ENCODE measurements around the gene ZNF319.

ZNF319 gene

DNA sequence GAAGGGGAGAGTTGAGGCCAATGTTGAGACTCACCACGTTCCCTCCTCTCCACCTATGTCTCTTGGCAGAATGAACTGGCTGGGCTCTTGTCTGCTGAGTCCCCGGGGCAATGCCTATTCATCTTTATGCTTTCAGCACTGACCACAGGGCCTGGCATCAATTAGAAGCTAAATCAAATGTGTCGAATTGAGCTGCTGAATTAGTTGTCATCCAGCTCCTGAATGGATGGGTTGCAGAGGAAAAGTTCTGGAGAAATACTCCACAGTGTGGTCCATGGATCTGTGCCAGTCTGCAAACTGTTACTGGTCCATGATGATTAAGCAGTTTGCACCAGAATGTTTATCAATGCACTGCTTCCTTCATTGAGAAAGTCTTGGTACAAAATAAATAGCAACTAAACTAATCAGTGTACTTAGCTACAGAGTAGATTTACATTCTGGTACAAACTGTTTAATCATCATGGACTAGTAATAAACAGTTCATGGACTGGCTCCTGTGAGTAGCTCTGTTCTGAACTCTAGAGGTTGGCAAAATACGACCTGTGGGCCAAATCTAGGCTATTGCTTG is 34.2 kb downstream of the ZNF319 start:
- TF ChIP-seq, protein P1, sequence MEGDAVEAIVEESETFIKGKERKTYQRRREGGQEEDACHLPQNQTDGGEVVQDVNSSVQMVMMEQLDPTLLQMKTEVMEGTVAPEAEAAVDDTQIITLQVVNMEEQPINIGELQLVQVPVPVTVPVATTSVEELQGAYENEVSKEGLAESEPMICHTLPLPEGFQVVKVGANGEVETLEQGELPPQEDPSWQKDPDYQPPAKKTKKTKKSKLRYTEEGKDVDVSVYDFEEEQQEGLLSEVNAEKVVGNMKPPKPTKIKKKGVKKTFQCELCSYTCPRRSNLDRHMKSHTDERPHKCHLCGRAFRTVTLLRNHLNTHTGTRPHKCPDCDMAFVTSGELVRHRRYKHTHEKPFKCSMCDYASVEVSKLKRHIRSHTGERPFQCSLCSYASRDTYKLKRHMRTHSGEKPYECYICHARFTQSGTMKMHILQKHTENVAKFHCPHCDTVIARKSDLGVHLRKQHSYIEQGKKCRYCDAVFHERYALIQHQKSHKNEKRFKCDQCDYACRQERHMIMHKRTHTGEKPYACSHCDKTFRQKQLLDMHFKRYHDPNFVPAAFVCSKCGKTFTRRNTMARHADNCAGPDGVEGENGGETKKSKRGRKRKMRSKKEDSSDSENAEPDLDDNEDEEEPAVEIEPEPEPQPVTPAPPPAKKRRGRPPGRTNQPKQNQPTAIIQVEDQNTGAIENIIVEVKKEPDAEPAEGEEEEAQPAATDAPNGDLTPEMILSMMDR (IDR thresholded peaks at IDR 0.05; ENCODE audit: insufficient read depth, low read depth, low read length, missing control alignments) = no peak

GRCh38 chr16:57964157-57964700 is 36.2 kb downstream of the ZNF319 start:
- no peak for DNase-seq (ENCODE audit: low read depth)
- H3K4me3 ChIP-seq (ENCODE audit: low read depth, low read length) = no peak overlapping the region
- TF ChIP-seq, protein P1 (IDR thresholded peaks at IDR 0.05; ENCODE audit: insufficient read depth, low read depth, low read length, missing control alignments) = no peak

More for the DNA sequence above, 34.2 kb downstream of the ZNF319 start:
- no peak for DNase-seq (ENCODE audit: low read depth)
- H3K4me3 ChIP-seq (ENCODE audit: low read depth, low read length) = no peak overlapping the region

DNA sequence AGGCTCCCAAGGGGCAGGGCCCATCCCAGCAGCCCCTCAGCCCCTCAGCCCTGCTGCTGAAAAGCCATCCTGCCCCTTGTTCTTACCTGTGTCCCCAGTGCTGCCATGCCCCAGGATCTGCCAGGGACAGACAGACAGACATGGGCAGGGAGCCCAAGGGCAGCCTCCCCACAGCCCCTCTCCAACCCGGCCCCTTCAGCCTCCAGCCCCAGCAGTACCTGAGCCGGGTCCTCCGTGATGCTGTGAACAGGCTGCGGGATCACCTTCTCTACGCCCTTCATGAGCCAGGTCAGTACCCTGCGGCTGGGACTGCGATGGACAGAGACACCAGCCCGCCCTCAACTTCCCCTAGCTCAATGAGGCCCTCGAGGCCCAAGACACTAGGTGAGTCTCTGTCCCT is 37.7 kb downstream of the ZNF319 start:
- H3K4me3 ChIP-seq (ENCODE audit: low read depth, low read length) = no peak overlapping the region
- TF ChIP-seq, protein P1 (IDR thresholded peaks at IDR 0.05; ENCODE audit: insufficient read depth, low read depth, low read length, missing control alignments) = no peak
- no peak for DNase-seq (ENCODE audit: low read depth)

- no peak for DNase-seq (ENCODE audit: low read depth)
- TF ChIP-seq, protein P1 (IDR thresholded peaks at IDR 0.05; ENCODE audit: insufficient read depth, low read depth, low read length, missing control alignments) = no peak
These were observed 38.4 kb downstream of the ZNF319 start for GRCh38 chr16:57962046-57962445.

DNA sequence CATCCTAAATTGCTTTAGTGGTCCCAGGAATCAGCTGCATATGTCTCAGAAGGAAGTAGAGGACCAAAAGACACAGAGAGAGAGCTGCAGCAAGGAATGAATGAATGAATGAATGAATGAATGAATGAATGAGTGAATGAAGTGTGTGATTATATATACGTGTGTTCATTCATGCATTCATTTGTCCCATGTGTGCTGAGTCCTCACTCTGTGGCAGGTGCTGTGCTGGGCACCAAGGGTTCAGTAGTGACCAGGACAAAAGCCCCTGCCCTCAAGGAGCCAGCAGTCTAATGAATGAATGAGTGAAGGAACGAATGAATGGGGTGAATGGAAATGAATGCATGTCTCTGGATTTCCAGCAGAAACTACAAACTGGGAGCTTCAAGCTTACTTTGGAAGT is 38.9 kb downstream of the ZNF319 start:
- TF ChIP-seq, protein P1 (IDR thresholded peaks at IDR 0.05; ENCODE audit: insufficient read depth, low read depth, low read length, missing control alignments) = no peak
- no peak overlapping the region for H3K4me3 ChIP-seq (ENCODE audit: low read depth, low read length)
- DNase-seq (ENCODE audit: low read depth) = no peak

More at GRCh38 chr16:57962046-57962445, 38.4 kb downstream of the ZNF319 start:
- no peak overlapping the region for H3K4me3 ChIP-seq (ENCODE audit: low read depth, low read length)

GRCh38 chr16:57960826-57961472 is 39.5 kb downstream of the ZNF319 start:
- TF ChIP-seq, protein P1 (IDR thresholded peaks at IDR 0.05; ENCODE audit: insufficient read depth, low read depth, low read length, missing control alignments) = no peak
- DNase-seq (ENCODE audit: low read depth) = no peak
- H3K4me3 ChIP-seq (ENCODE audit: low read depth, low read length) = no peak overlapping the region
